ENCODE results near the gene MAP2K5.

DNA sequence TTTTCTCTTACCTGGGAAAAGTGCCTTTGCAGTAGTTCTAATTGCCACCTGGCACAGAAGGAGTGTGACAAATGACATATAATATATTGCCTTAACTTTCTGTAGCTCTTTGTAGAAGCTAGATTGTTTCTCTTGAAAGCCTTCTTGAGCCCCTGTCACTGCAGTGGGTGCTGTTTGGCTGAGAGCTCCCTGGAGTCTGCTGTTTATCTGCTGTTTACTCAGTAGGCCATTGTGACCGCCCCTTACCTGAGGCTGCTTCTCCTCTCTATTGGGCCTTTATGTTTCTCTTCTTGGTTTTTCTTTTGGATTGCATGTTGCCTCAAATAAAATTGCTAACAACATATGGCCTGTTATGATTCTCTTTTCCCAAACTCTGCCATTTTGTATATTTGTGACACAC is 16.7 kb downstream of the MAP2K5 start:
- TF ChIP-seq, protein P1, sequence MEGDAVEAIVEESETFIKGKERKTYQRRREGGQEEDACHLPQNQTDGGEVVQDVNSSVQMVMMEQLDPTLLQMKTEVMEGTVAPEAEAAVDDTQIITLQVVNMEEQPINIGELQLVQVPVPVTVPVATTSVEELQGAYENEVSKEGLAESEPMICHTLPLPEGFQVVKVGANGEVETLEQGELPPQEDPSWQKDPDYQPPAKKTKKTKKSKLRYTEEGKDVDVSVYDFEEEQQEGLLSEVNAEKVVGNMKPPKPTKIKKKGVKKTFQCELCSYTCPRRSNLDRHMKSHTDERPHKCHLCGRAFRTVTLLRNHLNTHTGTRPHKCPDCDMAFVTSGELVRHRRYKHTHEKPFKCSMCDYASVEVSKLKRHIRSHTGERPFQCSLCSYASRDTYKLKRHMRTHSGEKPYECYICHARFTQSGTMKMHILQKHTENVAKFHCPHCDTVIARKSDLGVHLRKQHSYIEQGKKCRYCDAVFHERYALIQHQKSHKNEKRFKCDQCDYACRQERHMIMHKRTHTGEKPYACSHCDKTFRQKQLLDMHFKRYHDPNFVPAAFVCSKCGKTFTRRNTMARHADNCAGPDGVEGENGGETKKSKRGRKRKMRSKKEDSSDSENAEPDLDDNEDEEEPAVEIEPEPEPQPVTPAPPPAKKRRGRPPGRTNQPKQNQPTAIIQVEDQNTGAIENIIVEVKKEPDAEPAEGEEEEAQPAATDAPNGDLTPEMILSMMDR (conservative IDR thresholded peaks at IDR 0.05) = no peak
- TF ChIP-seq ZFX (IDR thresholded peaks at IDR 0.05) = no peak
